HepG2 (cell line): ENCODE data around the gene MYO16.

Experiments used
- ARNT ChIP-seq: fragments of 450-650 bp; IDR thresholded peaks from 2 replicates; pipeline ENCODE4 v1.6.1; 2017
- NBN ChIP-seq: fragments of 450-650 bp; conservative IDR thresholded peaks from 2 replicates; pipeline ENCODE4 v1.6.1; 2017
- NFIB ChIP-seq: sonication (generic); formaldehyde crosslinking; IDR thresholded peaks from 2 replicates; pipeline ENCODE4 v1.9.0; 2021; ENCODE audit warnings: missing genetic modification reagents, mild to moderate bottlenecking, borderline replicate concordance
- SAFB2 ChIP-seq: sonication (generic); formaldehyde crosslinking; IDR thresholded peaks from 2 replicates; pipeline ENCODE4 v1.5.1; 2020; ENCODE audit warnings: missing genetic modification reagents, low read depth, mild to moderate bottlenecking, borderline replicate concordance
- SMARCC2 ChIP-seq: fragments of 450-650 bp; IDR thresholded peaks from 2 replicates; pipeline ENCODE4 v1.6.1; 2017; ENCODE audit warnings: antibody characterized with exemption, mild to moderate bottlenecking
- STAT5B ChIP-seq: sonication (generic); formaldehyde crosslinking; IDR thresholded peaks from 2 replicates; pipeline ENCODE4 v1.4.0; 2020; ENCODE audit warnings: missing genetic modification reagents
- TAF15 ChIP-seq: fragments of 200-400 bp; formaldehyde crosslinking; IDR thresholded peaks from one replicate; pipeline ENCODE4 v1.6.1; 2018; ENCODE audit warnings: mild to moderate bottlenecking, low read depth, low read length; ENCODE audit not compliant: poor library complexity, severe bottlenecking
- ZKSCAN1 ChIP-seq: fragments of 150-350 bp; IDR thresholded peaks from 2 replicates; pipeline ENCODE4 v1.6.1; 2014; ENCODE audit warnings: low read length
- ZNF274 ChIP-seq: sonication (generic); formaldehyde crosslinking; IDR thresholded peaks from 2 replicates; pipeline ENCODE4 v1.5.1; 2020; ENCODE audit warnings: mild to moderate bottlenecking, missing genetic modification reagents
- ZNF598 ChIP-seq: sonication (generic); formaldehyde crosslinking; IDR thresholded peaks from 2 replicates; pipeline ENCODE4 v1.5.1; 2020; ENCODE audit warnings: mild to moderate bottlenecking, missing genetic modification reagents, borderline replicate concordance
- TF ChIP-seq, protein P1 (sequence below): sonication (generic); formaldehyde crosslinking; IDR thresholded peaks from 2 replicates; pipeline ENCODE4 v1.5.0; 2020; ENCODE audit warnings: mild to moderate bottlenecking, missing genetic modification reagents, moderate library complexity
- TF ChIP-seq, protein P2 (sequence below): sonication (generic); formaldehyde crosslinking; IDR thresholded peaks from 2 replicates; pipeline ENCODE4 v1.5.1; 2020; ENCODE audit warnings: mild to moderate bottlenecking, missing genetic modification reagents, moderate library complexity
- TF ChIP-seq, protein P3 (sequence below): sonication (generic); formaldehyde crosslinking; IDR thresholded peaks from 2 replicates; pipeline ENCODE4 v1.5.0; 2020; ENCODE audit warnings: missing genetic modification reagents
- TF ChIP-seq, protein P4 (sequence below): sonication (generic); formaldehyde crosslinking; IDR thresholded peaks from 2 replicates; pipeline ENCODE4 v1.4.0; 2020; ENCODE audit warnings: missing genetic modification reagents

- TF ChIP-seq ARNT, result no peak
- TF ChIP-seq, protein P1, sequence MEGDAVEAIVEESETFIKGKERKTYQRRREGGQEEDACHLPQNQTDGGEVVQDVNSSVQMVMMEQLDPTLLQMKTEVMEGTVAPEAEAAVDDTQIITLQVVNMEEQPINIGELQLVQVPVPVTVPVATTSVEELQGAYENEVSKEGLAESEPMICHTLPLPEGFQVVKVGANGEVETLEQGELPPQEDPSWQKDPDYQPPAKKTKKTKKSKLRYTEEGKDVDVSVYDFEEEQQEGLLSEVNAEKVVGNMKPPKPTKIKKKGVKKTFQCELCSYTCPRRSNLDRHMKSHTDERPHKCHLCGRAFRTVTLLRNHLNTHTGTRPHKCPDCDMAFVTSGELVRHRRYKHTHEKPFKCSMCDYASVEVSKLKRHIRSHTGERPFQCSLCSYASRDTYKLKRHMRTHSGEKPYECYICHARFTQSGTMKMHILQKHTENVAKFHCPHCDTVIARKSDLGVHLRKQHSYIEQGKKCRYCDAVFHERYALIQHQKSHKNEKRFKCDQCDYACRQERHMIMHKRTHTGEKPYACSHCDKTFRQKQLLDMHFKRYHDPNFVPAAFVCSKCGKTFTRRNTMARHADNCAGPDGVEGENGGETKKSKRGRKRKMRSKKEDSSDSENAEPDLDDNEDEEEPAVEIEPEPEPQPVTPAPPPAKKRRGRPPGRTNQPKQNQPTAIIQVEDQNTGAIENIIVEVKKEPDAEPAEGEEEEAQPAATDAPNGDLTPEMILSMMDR (CRISPR knock-in tag), result no peak
- no peak for TF ChIP-seq TAF15
- TF ChIP-seq, protein P2, sequence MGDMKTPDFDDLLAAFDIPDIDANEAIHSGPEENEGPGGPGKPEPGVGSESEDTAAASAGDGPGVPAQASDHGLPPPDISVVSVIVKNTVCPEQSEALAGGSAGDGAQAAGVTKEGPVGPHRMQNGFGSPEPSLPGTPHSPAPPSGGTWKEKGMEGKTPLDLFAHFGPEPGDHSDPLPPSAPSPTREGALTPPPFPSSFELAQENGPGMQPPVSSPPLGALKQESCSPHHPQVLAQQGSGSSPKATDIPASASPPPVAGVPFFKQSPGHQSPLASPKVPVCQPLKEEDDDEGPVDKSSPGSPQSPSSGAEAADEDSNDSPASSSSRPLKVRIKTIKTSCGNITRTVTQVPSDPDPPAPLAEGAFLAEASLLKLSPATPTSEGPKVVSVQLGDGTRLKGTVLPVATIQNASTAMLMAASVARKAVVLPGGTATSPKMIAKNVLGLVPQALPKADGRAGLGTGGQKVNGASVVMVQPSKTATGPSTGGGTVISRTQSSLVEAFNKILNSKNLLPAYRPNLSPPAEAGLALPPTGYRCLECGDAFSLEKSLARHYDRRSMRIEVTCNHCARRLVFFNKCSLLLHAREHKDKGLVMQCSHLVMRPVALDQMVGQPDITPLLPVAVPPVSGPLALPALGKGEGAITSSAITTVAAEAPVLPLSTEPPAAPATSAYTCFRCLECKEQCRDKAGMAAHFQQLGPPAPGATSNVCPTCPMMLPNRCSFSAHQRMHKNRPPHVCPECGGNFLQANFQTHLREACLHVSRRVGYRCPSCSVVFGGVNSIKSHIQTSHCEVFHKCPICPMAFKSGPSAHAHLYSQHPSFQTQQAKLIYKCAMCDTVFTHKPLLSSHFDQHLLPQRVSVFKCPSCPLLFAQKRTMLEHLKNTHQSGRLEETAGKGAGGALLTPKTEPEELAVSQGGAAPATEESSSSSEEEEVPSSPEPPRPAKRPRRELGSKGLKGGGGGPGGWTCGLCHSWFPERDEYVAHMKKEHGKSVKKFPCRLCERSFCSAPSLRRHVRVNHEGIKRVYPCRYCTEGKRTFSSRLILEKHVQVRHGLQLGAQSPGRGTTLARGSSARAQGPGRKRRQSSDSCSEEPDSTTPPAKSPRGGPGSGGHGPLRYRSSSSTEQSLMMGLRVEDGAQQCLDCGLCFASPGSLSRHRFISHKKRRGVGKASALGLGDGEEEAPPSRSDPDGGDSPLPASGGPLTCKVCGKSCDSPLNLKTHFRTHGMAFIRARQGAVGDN, result no peak
- TF ChIP-seq STAT5B (CRISPR knock-in tag), result no peak
- TF ChIP-seq ZNF598 (CRISPR knock-in tag), result no peak
- no peak for TF ChIP-seq ZNF274 (CRISPR knock-in tag)
- TF ChIP-seq NFIB (CRISPR knock-in tag), result no peak
- no peak for TF ChIP-seq ZKSCAN1
- TF ChIP-seq, protein P3, sequence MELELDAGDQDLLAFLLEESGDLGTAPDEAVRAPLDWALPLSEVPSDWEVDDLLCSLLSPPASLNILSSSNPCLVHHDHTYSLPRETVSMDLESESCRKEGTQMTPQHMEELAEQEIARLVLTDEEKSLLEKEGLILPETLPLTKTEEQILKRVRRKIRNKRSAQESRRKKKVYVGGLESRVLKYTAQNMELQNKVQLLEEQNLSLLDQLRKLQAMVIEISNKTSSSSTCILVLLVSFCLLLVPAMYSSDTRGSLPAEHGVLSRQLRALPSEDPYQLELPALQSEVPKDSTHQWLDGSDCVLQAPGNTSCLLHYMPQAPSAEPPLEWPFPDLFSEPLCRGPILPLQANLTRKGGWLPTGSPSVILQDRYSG, result no peak
- no peak for TF ChIP-seq SMARCC2
- TF ChIP-seq SAFB2 (CRISPR knock-in tag), result no peak
- TF ChIP-seq NBN, result no peak
- TF ChIP-seq, protein P4, sequence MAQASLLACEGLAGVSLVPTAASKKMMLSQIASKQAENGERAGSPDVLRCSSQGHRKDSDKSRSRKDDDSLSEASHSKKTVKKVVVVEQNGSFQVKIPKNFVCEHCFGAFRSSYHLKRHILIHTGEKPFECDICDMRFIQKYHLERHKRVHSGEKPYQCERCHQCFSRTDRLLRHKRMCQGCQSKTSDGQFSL (CRISPR knock-in tag), result no peak
These were observed 315.3 kb downstream of the MYO16 start for GRCh38 chr13:108944760-108945159.
